BLaER1 treated with 17β-estradiol and CSF1 and Interleukin-3, amounts not matched to agents 10 nM and 100 nM (cell line): ENCODE results near the gene PTEN.
A peak's percentile ranks its signal among the peaks of the same experiment; 100 is the strongest.
"Not testable (repeated sequence)": the region's sequence is repeated elsewhere in the genome, so short reads cannot be mapped to it uniquely, and the experiment has no call there.

ENCODE experiments used
- H3K27ac ChIP-seq, 11 experiments: shearing (Covaris generic); formaldehyde crosslinking; 2 replicates each; pipeline ENCODE4 v1.8.1; 2022
- H3K27me3 ChIP-seq, 11 experiments: shearing (Covaris generic); formaldehyde crosslinking; 2 replicates each; pipeline ENCODE4 v1.8.1; 2022
- H3K36me3 ChIP-seq, 11 experiments: shearing (Covaris generic); formaldehyde crosslinking; 2 replicates each; pipeline ENCODE4 v1.8.1; 2022
- H3K4me1 ChIP-seq, 10 experiments: shearing (Covaris generic); formaldehyde crosslinking; 2 replicates each; pipeline ENCODE4 v1.8.1; 2022
- H3K4me2 ChIP-seq, 11 experiments: shearing (Covaris generic); formaldehyde crosslinking; 2 replicates each; pipeline ENCODE4 v1.8.1; 2022
- H3K4me3 ChIP-seq, 10 experiments: shearing (Covaris generic); formaldehyde crosslinking; 2 replicates each; pipeline ENCODE4 v1.8.1; 2022
- H3K9ac ChIP-seq, 11 experiments: shearing (Covaris generic); formaldehyde crosslinking; 2 replicates each; pipeline ENCODE4 v1.8.1; 2022
- H3K9me3 ChIP-seq, 11 experiments: shearing (Covaris generic); formaldehyde crosslinking; replicated peaks in 1 of 11; 2 replicates each; pipeline ENCODE4 v1.8.1; 2022
- H4K20me1 ChIP-seq, 11 experiments: shearing (Covaris generic); formaldehyde crosslinking; 2 replicates each; pipeline ENCODE4 v1.8.1; 2022
- Cebpa-rat ChIP-seq, 11 experiments: shearing (Covaris generic); IDR thresholded peaks; 2 replicates each; pipeline ENCODE4 v1.8.1; 2022

PTEN gene

GRCh38 chr10:87826653-87827052 is 36.8 kb upstream of the PTEN start:
- H3K36me3 ChIP-seq = no peaks in the 10 kb centered on the region

DNA sequence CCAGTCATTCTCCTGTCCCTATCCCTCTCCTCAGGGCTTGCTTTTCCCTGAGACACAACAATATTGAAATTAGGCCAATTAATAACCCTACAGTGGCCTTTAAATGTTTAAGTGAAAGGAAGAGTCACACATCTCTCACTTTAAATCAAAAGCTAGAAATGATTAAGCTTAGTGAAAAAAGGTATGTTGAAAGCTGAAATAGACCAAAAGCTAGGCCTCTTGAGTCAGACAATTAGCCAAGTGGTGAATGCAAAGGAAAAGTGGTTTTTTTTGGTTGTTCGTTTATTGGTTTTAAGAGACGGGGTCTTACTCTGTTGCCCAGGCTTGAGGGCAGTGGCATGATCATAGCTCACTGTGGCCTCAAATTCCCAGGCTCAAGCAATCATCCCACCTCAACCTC is 35.7 kb upstream of the PTEN start:
- Histone ChIP-seq H3K9ac (no peak overlapping the region), H3K4me1 (no peaks in the 10 kb centered on the region), H3K9me3 (peaks cover 0 to 5% (median 0%) of the 10 kb centered on the region in 11 experiments; a peak in 2 of 22 replicates), H4K20me1 (no peaks in the 10 kb centered on the region), H3K4me3 (no peak overlapping the region), H3K27me3 (no peaks in the 10 kb centered on the region), H3K36me3 (no peaks in the 10 kb centered on the region), H3K4me2 (no peak overlapping the region), H3K27ac (no peak overlapping the region)
- TF ChIP-seq Cebpa-rat (IDR thresholded peaks at IDR 0.05) = no peak

More at GRCh38 chr10:87826653-87827052, 36.8 kb upstream of the PTEN start:
- Histone ChIP-seq H3K27me3 (no peaks in the 10 kb centered on the region), H3K4me2 (no peak overlapping the region), H4K20me1 (no peaks in the 10 kb centered on the region), H3K9ac (no peak overlapping the region), H3K27ac (no peak overlapping the region), H3K9me3 (peaks cover 0 to 5% (median 0%) of the 10 kb centered on the region in 11 experiments; a peak in 2 of 22 replicates), H3K4me1 (no peaks in the 10 kb centered on the region), H3K4me3 (no peak overlapping the region)
- TF ChIP-seq Cebpa-rat (IDR thresholded peaks at IDR 0.05) = no peak

DNA sequence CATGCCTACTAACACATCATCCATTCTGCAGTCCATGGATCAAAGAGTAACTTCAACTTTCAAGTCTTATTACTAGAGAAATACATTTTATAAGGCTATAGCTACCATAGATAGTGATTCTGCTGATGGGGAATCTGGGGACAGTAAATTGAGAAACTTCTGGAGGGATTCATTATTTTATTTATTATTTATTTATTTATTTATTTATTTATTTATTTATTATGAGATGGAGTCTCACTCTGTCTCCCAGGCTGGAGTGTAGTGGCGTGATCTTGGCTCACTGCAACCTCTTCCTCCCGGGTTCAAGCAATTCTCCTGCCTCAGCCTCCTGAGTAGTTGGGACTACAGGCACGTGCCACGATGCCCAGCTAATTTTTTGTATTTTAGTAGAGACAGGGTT is 34.4 kb upstream of the PTEN start:
- H3K9me3 ChIP-seq, H4K20me1 ChIP-seq, H3K27me3 ChIP-seq, H3K4me2 ChIP-seq, H3K4me3 ChIP-seq, H3K4me1 ChIP-seq, H3K27ac ChIP-seq, H3K9ac ChIP-seq, H3K36me3 ChIP-seq: not testable (repeated sequence)

DNA sequence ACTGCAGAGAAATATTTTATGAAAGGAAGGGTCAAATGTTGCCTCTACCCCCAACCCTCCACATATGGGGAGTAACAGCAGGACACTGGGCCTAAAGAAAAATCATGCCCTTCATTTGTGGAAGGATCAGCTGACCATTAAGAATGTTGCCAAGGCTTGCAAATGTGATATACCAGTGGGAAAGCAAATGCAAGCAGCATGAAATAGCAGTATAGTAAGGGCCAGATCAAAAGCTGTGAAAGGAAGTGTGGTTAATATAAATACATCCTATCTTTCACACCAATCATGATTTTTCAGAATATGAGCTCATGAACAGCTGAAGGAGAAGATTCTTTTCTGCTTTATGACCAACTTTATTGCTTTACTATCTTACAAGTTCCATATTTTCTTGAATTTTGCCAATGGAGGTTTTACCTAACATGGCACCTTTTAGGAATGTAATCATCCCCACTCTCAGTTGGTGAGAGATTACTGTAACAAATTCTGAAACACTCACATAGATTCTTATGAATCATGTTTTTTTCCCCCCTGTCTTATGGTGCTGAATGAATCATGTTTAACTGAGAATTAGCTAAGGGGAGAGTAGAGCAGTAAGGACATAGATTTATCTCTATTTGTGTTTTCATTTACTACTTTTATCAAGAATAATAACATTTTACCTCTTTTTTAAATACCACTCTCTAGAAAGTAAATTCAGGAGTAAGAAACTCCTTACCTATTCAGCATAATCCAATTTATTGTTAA is 33.3 kb upstream of the PTEN start:
- Histone ChIP-seq H3K27me3 (no peaks in the 10 kb centered on the region), H3K4me1 (no peaks in the 10 kb centered on the region)
- no peak for TF ChIP-seq Cebpa-rat (IDR thresholded peaks at IDR 0.05)

DNA sequence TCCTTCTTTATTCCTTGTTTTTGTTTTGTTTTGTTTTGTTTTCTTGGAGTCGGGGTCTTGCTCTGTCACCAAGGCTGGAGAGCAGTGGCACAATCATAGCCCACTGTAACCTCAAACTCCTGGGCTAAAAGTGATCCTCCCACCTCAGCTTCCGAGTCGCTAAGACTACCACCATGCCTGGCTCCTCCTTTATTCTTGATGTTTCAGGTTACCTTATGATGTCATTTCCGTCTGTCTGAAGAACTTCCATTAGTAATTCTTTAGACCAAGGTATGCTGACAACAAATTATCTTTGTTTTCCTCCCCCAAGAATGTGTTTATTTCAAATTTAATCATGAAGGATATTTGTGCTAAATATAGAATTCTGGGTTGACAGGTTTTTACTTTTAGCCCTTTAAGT is 27.3 kb upstream of the PTEN start:
- Histone ChIP-seq H3K4me2 (no peak overlapping the region), H3K27me3 (no peaks in the 10 kb centered on the region), H3K9me3 (no peaks in the 10 kb centered on the region), H3K36me3 (no peaks in the 10 kb centered on the region), H4K20me1 (no peaks in the 10 kb centered on the region; a peak in 1 of 22 replicates), H3K9ac (no peak overlapping the region), H3K4me3 (no peak overlapping the region), H3K27ac (no peak overlapping the region), H3K4me1 (peaks cover 0 to 18% (median 0%) of the 10 kb centered on the region in 10 experiments; a peak in 7 of 20 replicates)
- TF ChIP-seq Cebpa-rat (IDR thresholded peaks at IDR 0.05) = no peak

More for the DNA sequence above, 33.3 kb upstream of the PTEN start:
- no peak overlapping the region for H3K4me3 ChIP-seq
- no peaks in the 10 kb centered on the region for H4K20me1 ChIP-seq
- H3K36me3 ChIP-seq = no peaks in the 10 kb centered on the region
- no peak overlapping the region for H3K4me2 ChIP-seq
- H3K27ac ChIP-seq = no peak overlapping the region
- H3K9me3 ChIP-seq = peaks cover 0 to 5% (median 0%) of the 10 kb centered on the region in 11 experiments; a peak in 2 of 22 replicates
- H3K9ac ChIP-seq = no peak overlapping the region

GRCh38 chr10:87837445-87837844 is 26.0 kb upstream of the PTEN start:
- H4K20me1 ChIP-seq = no peaks in the 10 kb centered on the region; a peak in 1 of 22 replicates
- no peak overlapping the region for H3K4me3 ChIP-seq
- H3K4me1 ChIP-seq = peaks cover 0 to 20% (median under 1%) of the 10 kb centered on the region in 10 experiments; a peak in 7 of 20 replicates
- H3K9ac ChIP-seq = no peak overlapping the region; a peak in 1 of 22 replicates
- no peak for TF ChIP-seq Cebpa-rat (IDR thresholded peaks at IDR 0.05)
- peak overlapping the region in 3 of 11 experiments; percentile 30 to 73 (median 58); a peak in 6 of 22 replicates for H3K4me2 ChIP-seq
- H3K27me3 ChIP-seq = no peaks in the 10 kb centered on the region
- H3K27ac ChIP-seq = peak overlapping the region in 2 of 11 experiments; percentile 4 to 11; a peak in 2 of 22 replicates
- no peaks in the 10 kb centered on the region for H3K36me3 ChIP-seq
- no peaks in the 10 kb centered on the region for H3K9me3 ChIP-seq

- no peaks in the 10 kb centered on the region for H3K27me3 ChIP-seq
- H3K4me2 ChIP-seq = 0 out of 22 replicates have a peak overlapping the region, but pooled peaks of 1 of the 11 experiments have one; percentile 73
- no peaks in the 10 kb centered on the region; a peak in 1 of 22 replicates for H4K20me1 ChIP-seq
- no peak overlapping the region for H3K27ac ChIP-seq
- H3K9me3 ChIP-seq = no peaks in the 10 kb centered on the region
- H3K4me1 ChIP-seq = peaks cover 0 to 32% (median 5%) of the 10 kb centered on the region in 10 experiments; a peak in 8 of 20 replicates
- TF ChIP-seq Cebpa-rat (IDR thresholded peaks at IDR 0.05) = no peak
- no peak overlapping the region for H3K4me3 ChIP-seq
- H3K9ac ChIP-seq = no peak overlapping the region
- no peaks in the 10 kb centered on the region for H3K36me3 ChIP-seq
Measured at GRCh38 chr10:87838650-87839049, 24.8 kb upstream of the PTEN start.

DNA sequence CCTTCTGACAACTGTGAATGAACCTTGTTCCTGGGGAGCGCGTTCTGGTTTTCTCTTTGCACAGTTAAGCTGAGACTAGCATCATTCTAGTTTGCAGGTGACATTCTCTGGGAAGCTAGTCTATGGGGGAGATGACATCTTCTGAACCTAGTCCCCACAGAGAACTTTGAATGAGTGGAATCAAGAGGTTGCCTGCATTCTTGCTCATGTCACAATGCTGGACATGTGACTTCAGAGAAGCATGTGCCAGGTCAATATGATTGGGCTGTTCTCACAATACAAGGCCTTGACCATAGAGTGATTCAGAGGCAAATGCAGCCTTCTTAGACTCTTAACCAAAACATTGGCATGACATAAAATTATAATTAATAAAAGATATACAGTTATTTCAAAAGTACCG is 22.2 kb upstream of the PTEN start:
- Histone ChIP-seq H3K36me3 (no peaks in the 10 kb centered on the region), H4K20me1 (no peaks in the 10 kb centered on the region; a peak in 1 of 22 replicates)

GRCh38 chr10:87842220-87842641 is 21.2 kb upstream of the PTEN start:
- peak overlapping the region in 2 of 11 experiments; percentile 53 to 58; a peak in 1 of 22 replicates for H3K4me2 ChIP-seq
- no peaks in the 10 kb centered on the region for H3K27me3 ChIP-seq
- H3K27ac ChIP-seq = peak overlapping the region in 6 of 11 experiments; percentile 7 to 54 (median 42); a peak in 6 of 22 replicates

More for the DNA sequence above, 22.2 kb upstream of the PTEN start:
- TF ChIP-seq Cebpa-rat (IDR thresholded peaks at IDR 0.05) = no peak
- Histone ChIP-seq H3K27ac (no peak overlapping the region), H3K9ac (no peak overlapping the region), H3K4me2 (no peak overlapping the region), H3K4me1 (peaks cover 0 to 46% (median 5%) of the 10 kb centered on the region in 10 experiments; a peak in 8 of 20 replicates), H3K27me3 (no peaks in the 10 kb centered on the region), H3K9me3 (no peaks in the 10 kb centered on the region), H3K4me3 (no peak overlapping the region)

More at GRCh38 chr10:87842220-87842641, 21.2 kb upstream of the PTEN start:
- Histone ChIP-seq H3K36me3 (no peaks in the 10 kb centered on the region), H4K20me1 (no peaks in the 10 kb centered on the region; a peak in 1 of 22 replicates), H3K4me1 (peaks cover 0 to 43% (median 5%) of the 10 kb centered on the region in 10 experiments; a peak in 8 of 20 replicates), H3K9me3 (no peaks in the 10 kb centered on the region), H3K9ac (no peak overlapping the region), H3K4me3 (no peak overlapping the region)
- no peak for TF ChIP-seq Cebpa-rat (IDR thresholded peaks at IDR 0.05)
